GM12878 (cell line): Measurements from ENCODE around the gene HABP2. TPM values are rescaled to one million over a fixed set of nuclear protein-coding genes. Genes with fewer than 3 reads are reported as not detected.

Experiments
- ATAC-seq: fragments of 200-7000 bp; cut with Tn5 transposase; 3 replicates; pipeline ENCODE4 v1.9.1; 2020; ENCODE audit warnings: mild to moderate bottlenecking, moderate library complexity
- BruUV-seq: library from RNA; stranded (reverse); fragments of 400-500 nt; replicated peaks from 2 replicates; lab custom pipeline; 2021; lab: Mats Ljungman, UMichigan
- CTCF ChIA-PET: fragments of 300-600 bp; sonication (Branson Sonifier 250); formaldehyde crosslinking; extraction: SDS; loops from one replicate; lab custom pipeline; 2021; ENCODE audit warnings: inconsistent platforms; lab: Yijun Ruan, JAX
- POLR2A ChIA-PET: fragments of 350-600 bp; formaldehyde crosslinking; extraction: SDS; loops from one replicate; lab custom pipeline; 2021; ENCODE audit warnings: inconsistent platforms; lab: Charles Lee
- RAD21 ChIA-PET: fragments of 300-600 bp; sonication (Branson Sonifier 250); formaldehyde crosslinking; loops from one replicate; lab custom pipeline; 2023; ENCODE audit warnings: antibody characterized with exemption; ENCODE audit not compliant: unreplicated experiment; lab: Charles Lee
- SMC1A ChIA-PET: fragments of 300-600 bp; sonication (Branson Sonifier 250); formaldehyde crosslinking; loops from one replicate; lab custom pipeline; 2023; ENCODE audit not compliant: unreplicated experiment, uncharacterized antibody; lab: Charles Lee
- DNase-seq: peaks from one replicate; pipeline ENCODE4 v3.0.0-alpha.2; 2011; ENCODE audit warnings: low read depth, low spot score
- FAIRE-seq: peaks from 3 replicates; lab custom pipeline; 2011; peaks lifted over from hg19 to GRCh38; lab: Jason Lieb, UNC
- H2AFZ ChIP-seq: 2 replicates; pipeline ENCODE4 v1.6.0; 2011; ENCODE audit warnings: low read depth, low read length, control low read depth; ENCODE audit not compliant: control insufficient read depth
- H3K27ac ChIP-seq: 2 replicates; pipeline ENCODE4 v1.5.1; 2011; ENCODE audit warnings: control low read depth; ENCODE audit not compliant: control insufficient read depth, insufficient read depth
- H3K27me3 ChIP-seq, 2 experiments: replicated peaks in 1 of 2; 2 replicates each; pipeline versions ENCODE4 v1.6.0 to v1.6.1; 2011; ENCODE audit warnings: low read length in 1 of 2; ENCODE audit not compliant: control insufficient read depth in 2 of 2, insufficient read depth in 2 of 2
- H3K36me3 ChIP-seq, 2 experiments: 2 replicates each; pipeline ENCODE4 v1.5.1; 2011; ENCODE audit warnings: low read length in 1 of 2; ENCODE audit not compliant: control insufficient read depth in 2 of 2, insufficient read depth in 2 of 2
- H3K4me1 ChIP-seq: 2 replicates; pipeline ENCODE4 v1.6.1; 2011; ENCODE audit warnings: mild to moderate bottlenecking, low read length, moderate library complexity, mixed read lengths; ENCODE audit not compliant: control insufficient read depth, insufficient read depth
- H3K4me2 ChIP-seq: 2 replicates; pipeline ENCODE4 v1.6.0; 2011; ENCODE audit warnings: control low read depth; ENCODE audit not compliant: control insufficient read depth, insufficient read depth
- H3K4me3 ChIP-seq: fragments of 200-600 bp; sonication (generic); 2 replicates; pipeline ENCODE4 v1.5.1; 2016
- H3K79me2 ChIP-seq: 2 replicates; pipeline ENCODE4 v1.6.0; 2011; ENCODE audit warnings: low read length; ENCODE audit not compliant: control insufficient read depth, insufficient read depth
- H3K9ac ChIP-seq: 2 replicates; pipeline ENCODE4 v1.8.0; 2011; ENCODE audit warnings: low read length, control low read depth, mixed read lengths; ENCODE audit not compliant: control insufficient read depth, insufficient read depth
- H3K9me3 ChIP-seq: replicated peaks from 3 replicates; pipeline ENCODE4 v1.5.1; 2011; ENCODE audit warnings: mild to moderate bottlenecking, low read length; ENCODE audit not compliant: control insufficient read depth, insufficient read depth
- H4K20me1 ChIP-seq: 2 replicates; pipeline ENCODE4 v1.6.0; 2011; ENCODE audit not compliant: control insufficient read depth, insufficient read depth
- CBX5 ChIP-seq: sonication (generic); IDR thresholded peaks from 2 replicates; pipeline ENCODE4 v1.6.1; 2016; ENCODE audit warnings: low read depth, moderate library complexity, mild to moderate bottlenecking, inconsistent platforms
- E2F8 ChIP-seq: fragments of 450-650 bp; IDR thresholded peaks from 2 replicates; pipeline ENCODE4 v1.6.1; 2018; ENCODE audit warnings: mild to moderate bottlenecking, low read depth, moderate library complexity; ENCODE audit not compliant: partially characterized antibody
- HCFC1 ChIP-seq: fragments of 150-350 bp; IDR thresholded peaks from 2 replicates; pipeline ENCODE4 v1.6.1; 2014; ENCODE audit warnings: low read length
- HDAC2 ChIP-seq: fragments of 200-600 bp; sonication (generic); IDR thresholded peaks from 2 replicates; pipeline ENCODE4 v1.6.1; 2017
- HDGF ChIP-seq: fragments of 450-650 bp; IDR thresholded peaks from 2 replicates; pipeline ENCODE4 v1.6.1; 2016; ENCODE audit warnings: antibody characterized with exemption
- RAD21 ChIP-seq: IDR thresholded peaks from 2 replicates; pipeline ENCODE4 v1.6.1; 2011; ENCODE audit warnings: mild to moderate bottlenecking, low read depth, low read length, moderate library complexity; ENCODE audit not compliant: insufficient read depth
- RB1 ChIP-seq: fragments of 450-650 bp; formaldehyde crosslinking; IDR thresholded peaks from 2 replicates; pipeline ENCODE4 v1.6.1; 2017; ENCODE audit warnings: mild to moderate bottlenecking, borderline replicate concordance
- RCOR1 ChIP-seq: conservative IDR thresholded peaks from 2 replicates; pipeline ENCODE4 v1.6.1; 2012; ENCODE audit warnings: low read depth, low read length, improper control_type of control experiment
- SMAD5 ChIP-seq: IDR thresholded peaks from 2 replicates; pipeline ENCODE4 v1.6.1; 2016; ENCODE audit warnings: antibody characterized with exemption, low read depth
- SMC3 ChIP-seq: IDR thresholded peaks from 2 replicates; pipeline ENCODE4 v1.6.1; 2011; ENCODE audit warnings: low read length, improper control_type of control experiment, borderline replicate concordance
- SP1 ChIP-seq: IDR thresholded peaks from one replicate; pipeline ENCODE4 v1.6.1; 2011; ENCODE audit warnings: low read depth, low read length
- YY1 ChIP-seq: IDR thresholded peaks from 2 replicates; pipeline ENCODE4 v1.6.1; 2011; ENCODE audit warnings: low read depth, mild to moderate bottlenecking, low read length
- ZBTB11 ChIP-seq: fragments of 450-650 bp; formaldehyde crosslinking; IDR thresholded peaks from 2 replicates; pipeline ENCODE4 v1.5.0; 2022; ENCODE audit warnings: mild to moderate bottlenecking, missing genetic modification characterization
- ZNF622 ChIP-seq: fragments of 450-650 bp; IDR thresholded peaks from 2 replicates; pipeline ENCODE4 v1.6.1; 2017; ENCODE audit warnings: mild to moderate bottlenecking, inconsistent platforms
- ZZZ3 ChIP-seq: IDR thresholded peaks from 2 replicates; pipeline ENCODE4 v1.6.1; 2011; ENCODE audit warnings: low read depth; ENCODE audit not compliant: control insufficient read depth, insufficient read length
- WGBS: methylation state at CpG from one replicate; pipeline ENCODE4 v1.1.6; 2016; ENCODE audit warnings: low lambda C conversion rate; ENCODE audit not compliant: insufficient replicate concordance, insufficient coverage; ENCODE audit errors: missing lambda C conversion rate; 5-methylcytosine and 5-hydroxymethylcytosine counted together
- in situ Hi-C: fragments of 300-500 bp; cut with MboI; formaldehyde crosslinking; loops from 9 replicates; pipeline ENCODE4 v1.14.3; 2018; ENCODE audit warnings: mixed read lengths
- intact Hi-C: fragments of 100-400 bp; cut with micrococcal nuclease; formaldehyde crosslinking; loops from one replicate; pipeline ENCODE4 v1.14.2; 2022; ENCODE audit not compliant: unreplicated experiment
- polyA plus RNA-seq, 11 experiments: library from polyadenylated mRNA; depleted of rRNA in 4 of 11; unstranded in 6 of 11; stranded (reverse) in 5 of 11; fragments of >200 nt; fragmentation: Nextera tagmentation in 4 of 11; fragmentation: Illumina TruSeq in 1 of 11; extraction: Ambion mirVana in 4 of 11; extraction: Trizol in 1 of 11; gene quantifications; 1 replicate in 1 of 11; 2 replicates in 10 of 11; pipeline versions ENCODE4 v1.2.1 to v1.2.3, GENCODE V29; 2011 to 2016; ENCODE audit warnings: inconsistent platforms in 2 of 11, missing spikeins in 2 of 11, low read depth in 1 of 11
- total RNA-seq, 4 experiments: library from RNA; depleted of rRNA in 3 of 4; stranded (reverse); fragments of >200 nt in 3 of 4; fragmentation: Illumina TruSeq in 1 of 4; extraction: Trizol in 1 of 4; gene quantifications; 2 replicates each; pipeline versions ENCODE4 v1.2.1 to v1.2.3, GENCODE V29; 2013 to 2021
- TF ChIP-seq, protein P1 (sequence below), 3 experiments: IDR thresholded peaks in 2 of 3; conservative IDR thresholded peaks in 1 of 3; 2 replicates each; pipeline ENCODE4 v1.5.1; 2011; ENCODE audit warnings: low read depth in 3 of 3, low read length in 3 of 3, mild to moderate bottlenecking in 3 of 3, control low read depth in 2 of 3, moderate library complexity in 2 of 3, inconsistent platforms in 1 of 3, mixed read lengths in 1 of 3; ENCODE audit not compliant: control insufficient read depth in 2 of 3, insufficient read depth in 1 of 3; ENCODE audit errors: extremely low read depth in 1 of 3

The HABP2 gene
- total and polyA plus RNA-seq, 10 of the 15 experiments (the other 5 are each of a cell fraction or from before 2014, with no cell fraction given), result 0.13 TPM; not detected in 9

DNA sequence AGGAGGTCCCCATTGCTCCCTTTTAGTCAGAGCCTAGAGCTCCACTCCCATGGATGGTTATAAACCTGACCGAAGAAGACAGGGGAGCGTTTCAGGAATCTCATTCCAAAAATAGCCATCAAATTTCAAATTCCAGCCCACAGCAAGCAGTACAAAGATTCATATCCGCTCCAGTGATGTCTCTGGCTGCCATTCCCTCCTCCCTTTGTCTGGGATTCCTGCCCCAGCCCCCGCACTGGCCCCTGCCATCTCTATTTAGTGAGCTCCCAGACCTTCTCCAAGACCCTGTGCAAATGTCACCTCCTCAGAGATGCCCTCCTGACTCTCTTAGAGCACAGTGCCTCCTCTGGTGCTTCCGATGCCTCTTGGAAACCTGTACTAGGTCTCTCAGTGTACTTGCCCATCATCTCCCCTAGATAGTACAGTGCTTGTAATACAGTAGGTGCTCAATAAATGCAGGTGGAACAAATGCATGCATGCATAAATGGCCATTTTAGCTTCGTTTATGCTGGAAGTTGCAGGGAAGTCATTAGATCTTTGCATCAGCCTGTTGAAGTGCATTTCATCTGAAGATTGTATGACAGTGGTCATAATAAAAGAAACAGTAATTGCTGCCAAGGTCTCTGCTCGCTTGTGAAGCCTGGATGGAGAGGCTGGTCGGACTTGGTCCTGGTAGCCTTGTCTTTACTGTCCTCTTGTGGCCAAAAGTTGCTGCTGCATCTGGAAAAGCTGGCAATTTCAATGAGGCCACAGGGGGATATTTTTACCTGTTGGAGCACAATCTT is 32.0 kb upstream of the HABP2 start:
- no peaks in the 10 kb centered on the region for H3K9me3 ChIP-seq
- no peak overlapping the region for H3K4me3 ChIP-seq
- peak; percentile 83 for ATAC-seq
- 17% methylated on average over 8 of the region's 8 CpGs for WGBS
- ChIA-PET SMC1A (interaction anchor here (0.7 kb wide), 1 partner anchor 1029 kb away, joined by 3 read pairs; no protein-coding TSS in a partner anchor), RAD21 (interaction anchor here (0.5 to 1.0 kb wide), 2 partner anchors 42 to 988 kb away, joined by 3 to 4 read pairs; no protein-coding TSS in a partner anchor), CTCF (interaction anchor here (0.8 to 2.3 kb wide), 5 partner anchors 8 to 1049 kb away, joined by 3 to 9 read pairs (median 4); no protein-coding TSS in a partner anchor), POLR2A (no interaction called here)
- H3K36me3 ChIP-seq, result no peaks in the 10 kb centered on the region
- in situ Hi-C loops (no loop called here), intact Hi-C loops (loop anchor here (10.0 kb wide), 3 partner anchors 796 to 1046 kb away; no protein-coding TSS in a partner anchor)
- no peak overlapping the region for H2AFZ ChIP-seq
- no peak overlapping the region for H3K27ac ChIP-seq
- no peak overlapping the region for H3K4me2 ChIP-seq
- H3K79me2 ChIP-seq, result no peaks in the 10 kb centered on the region
- H3K27me3 ChIP-seq, result no peaks in the 10 kb centered on the region; a peak in 1 of 4 replicates
- no peak overlapping the region for H3K9ac ChIP-seq
- no peak for DNase-seq
- peak; percentile 65 for FAIRE-seq
- no peaks in the 10 kb centered on the region for H4K20me1 ChIP-seq
- H3K4me1 ChIP-seq, result no peaks in the 10 kb centered on the region
- no TSS peak for BruUV-seq
- no peak for TF ChIP-seq ZNF622
- TF ChIP-seq SMC3, result peak; percentile 69; the same call in 1 of the 2 replicates
- no peak for TF ChIP-seq HCFC1
- no peak for TF ChIP-seq SP1
- no peak for TF ChIP-seq HDAC2
- no peak for TF ChIP-seq E2F8
- TF ChIP-seq RAD21, result peak; percentile 76
- no peak for TF ChIP-seq RCOR1
- 0 out of 2 replicates have a peak, but pooled peaks have one; percentile 23 for TF ChIP-seq YY1
- TF ChIP-seq, protein P1, sequence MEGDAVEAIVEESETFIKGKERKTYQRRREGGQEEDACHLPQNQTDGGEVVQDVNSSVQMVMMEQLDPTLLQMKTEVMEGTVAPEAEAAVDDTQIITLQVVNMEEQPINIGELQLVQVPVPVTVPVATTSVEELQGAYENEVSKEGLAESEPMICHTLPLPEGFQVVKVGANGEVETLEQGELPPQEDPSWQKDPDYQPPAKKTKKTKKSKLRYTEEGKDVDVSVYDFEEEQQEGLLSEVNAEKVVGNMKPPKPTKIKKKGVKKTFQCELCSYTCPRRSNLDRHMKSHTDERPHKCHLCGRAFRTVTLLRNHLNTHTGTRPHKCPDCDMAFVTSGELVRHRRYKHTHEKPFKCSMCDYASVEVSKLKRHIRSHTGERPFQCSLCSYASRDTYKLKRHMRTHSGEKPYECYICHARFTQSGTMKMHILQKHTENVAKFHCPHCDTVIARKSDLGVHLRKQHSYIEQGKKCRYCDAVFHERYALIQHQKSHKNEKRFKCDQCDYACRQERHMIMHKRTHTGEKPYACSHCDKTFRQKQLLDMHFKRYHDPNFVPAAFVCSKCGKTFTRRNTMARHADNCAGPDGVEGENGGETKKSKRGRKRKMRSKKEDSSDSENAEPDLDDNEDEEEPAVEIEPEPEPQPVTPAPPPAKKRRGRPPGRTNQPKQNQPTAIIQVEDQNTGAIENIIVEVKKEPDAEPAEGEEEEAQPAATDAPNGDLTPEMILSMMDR (IDR thresholded peaks at IDR 0.05 in 2 of 3, conservative IDR thresholded peaks at IDR 0.05 in 1 of 3; ENCODE audit: control insufficient read depth in 2 of 3, extremely low read depth in 1 of 3, insufficient read depth in 1 of 3, low read depth in 3 of 3, low read length in 3 of 3), result peak; percentile 87 to 97 (median 94)
- TF ChIP-seq ZZZ3, result no peak
- TF ChIP-seq SMAD5, result no peak
- TF ChIP-seq CBX5, result no peak
- TF ChIP-seq HDGF, result no peak
- TF ChIP-seq ZBTB11 (CRISPR knock-in tag), result no peak
- TF ChIP-seq RB1, result no peak
